GM19351 (cell line): ENCODE results near the gene CCR3.

Experiments used
- ATAC-seq: cut with Tn5 transposase; IDR thresholded peaks from one replicate; pipeline ENCODE4 v1.9.1; 2021; ENCODE audit warnings: mild to moderate bottlenecking, moderate library complexity; ENCODE audit not compliant: unreplicated experiment

CCR3 gene

GRCh38 chr3:46270474-46270873, 28.2 kb downstream of the CCR3 start:
- no peak for ATAC-seq

- no peak for ATAC-seq
Measured at GRCh38 chr3:46271209-46271745, 29.0 kb downstream of the CCR3 start.

GRCh38 chr3:46272028-46272451, 29.8 kb downstream of the CCR3 start:
- no peak for ATAC-seq

GRCh38 chr3:46276497-46277099, 34.3 kb downstream of the CCR3 start:
- peak; percentile 66 for ATAC-seq

GRCh38 chr3:46277476-46277875, 35.2 kb downstream of the CCR3 start:
- no peak for ATAC-seq

- ATAC-seq, result no peak
Measured at GRCh38 chr3:46278816-46279672, 36.8 kb downstream of the CCR3 start.

- ATAC-seq, result no peak
Measured at GRCh38 chr3:46280105-46280797, 38.0 kb downstream of the CCR3 start.

GRCh38 chr3:46281551-46281950, 39.3 kb downstream of the CCR3 start:
- ATAC-seq, result no peak

- ATAC-seq, result no peak
Measured at GRCh38 chr3:46282041-46282440, 39.8 kb downstream of the CCR3 start.

- ATAC-seq, result no peak
Measured at GRCh38 chr3:46282696-46283095, 40.4 kb downstream of the CCR3 start.

GRCh38 chr3:46283881-46284450, 41.7 kb downstream of the CCR3 start:
- ATAC-seq, result no peak

GRCh38 chr3:46284981-46285683, 42.9 kb downstream of the CCR3 start:
- no peak for ATAC-seq

- no peak for ATAC-seq
Measured at GRCh38 chr3:46285931-46286619, 43.8 kb downstream of the CCR3 start.

- no peak for ATAC-seq
Measured at GRCh38 chr3:46286947-46287565, 44.8 kb downstream of the CCR3 start.

GRCh38 chr3:46289551-46289950, 47.3 kb downstream of the CCR3 start:
- ATAC-seq, result no peak

- ATAC-seq, result no peak
Measured at GRCh38 chr3:46289966-46290365, 47.7 kb downstream of the CCR3 start.

GRCh38 chr3:46291046-46291445, 48.8 kb downstream of the CCR3 start:
- no peak for ATAC-seq

GRCh38 chr3:46293035-46293724, 50.9 kb downstream of the CCR3 start:
- ATAC-seq, result no peak
